H9 (cell line): ENCODE data around the gene IFNA2. TPM values are rescaled to one million over a fixed set of nuclear protein-coding genes. Genes with fewer than 3 reads are reported as not detected.

Experiments used
- DNase-seq: peaks from one replicate; pipeline ENCODE4 v3.0.0-alpha.2; 2017
- H2AFZ ChIP-seq: one replicate; pipeline ENCODE4 v1.6.1; 2013; ENCODE audit warnings: mild to moderate bottlenecking, low read length, control low read depth, moderate library complexity
- H2AK5ac ChIP-seq: 2 replicates; pipeline ENCODE4 v1.6.1; 2013; ENCODE audit warnings: low read length, control low read depth, mixed read lengths; ENCODE audit not compliant: insufficient read length
- H2BK120ac ChIP-seq: one replicate; pipeline ENCODE4 v1.6.1; 2013; ENCODE audit warnings: low read depth, mild to moderate bottlenecking, low read length, control low read depth, inconsistent platforms; ENCODE audit not compliant: poor library complexity, severe bottlenecking
- H2BK12ac ChIP-seq: 2 replicates; pipeline ENCODE4 v1.6.1; 2013; ENCODE audit warnings: low read length, control low read depth, mixed read lengths, low read depth; ENCODE audit not compliant: insufficient read length
- H2BK15ac ChIP-seq: 2 replicates; pipeline ENCODE4 v1.6.1; 2013; ENCODE audit warnings: low read depth, low read length, control low read depth
- H2BK20ac ChIP-seq: one replicate; pipeline ENCODE4 v1.6.1; 2013; ENCODE audit warnings: low read depth, mild to moderate bottlenecking, low read length, control low read depth, inconsistent platforms; ENCODE audit not compliant: poor library complexity, severe bottlenecking
- H2BK5ac ChIP-seq: 2 replicates; pipeline ENCODE4 v1.6.1; 2013; ENCODE audit warnings: low read length, control low read depth, mixed read lengths; ENCODE audit not compliant: insufficient read length
- H3K14ac ChIP-seq: 2 replicates; pipeline ENCODE4 v1.6.1; 2013; ENCODE audit warnings: low read length, control low read depth; ENCODE audit not compliant: insufficient read depth
- H3K18ac ChIP-seq: 2 replicates; pipeline ENCODE4 v1.6.1; 2013; ENCODE audit warnings: low read depth, mild to moderate bottlenecking, mixed read lengths, low read length, control low read depth; ENCODE audit not compliant: insufficient read length
- H3K23ac ChIP-seq: 2 replicates; pipeline ENCODE4 v1.6.1; 2013; ENCODE audit warnings: low read length, control low read depth, mixed read lengths, low read depth; ENCODE audit not compliant: insufficient read length
- H3K23me2 ChIP-seq: 2 replicates; pipeline ENCODE4 v1.6.1; 2013; ENCODE audit warnings: low read depth, mild to moderate bottlenecking, mixed read lengths, low read length, control low read depth; ENCODE audit not compliant: insufficient read length, poor library complexity, severe bottlenecking
- H3K27ac ChIP-seq: 2 replicates; pipeline ENCODE4 v1.5.1; 2013; ENCODE audit warnings: low read length, control low read depth, mixed read lengths, low read depth; ENCODE audit not compliant: insufficient read length
- H3K27me3 ChIP-seq: 2 replicates; pipeline ENCODE4 v1.6.1; 2013; ENCODE audit warnings: low read length, control low read depth, inconsistent platforms; ENCODE audit not compliant: insufficient read depth
- H3K4ac ChIP-seq: 2 replicates; pipeline ENCODE4 v1.6.1; 2013; ENCODE audit warnings: low read depth, mild to moderate bottlenecking, control low read depth, inconsistent platforms, low read length, moderate library complexity
- H3K4me1 ChIP-seq: 2 replicates; pipeline ENCODE4 v1.6.1; 2013; ENCODE audit warnings: low read length, control low read depth, inconsistent platforms; ENCODE audit not compliant: insufficient read depth
- H3K4me2 ChIP-seq: 2 replicates; pipeline ENCODE4 v1.6.1; 2013; ENCODE audit warnings: low read length, control low read depth, mixed read lengths; ENCODE audit not compliant: insufficient read length, insufficient read depth
- H3K56ac ChIP-seq: 2 replicates; pipeline ENCODE4 v1.6.1; 2013; ENCODE audit warnings: low read depth, mild to moderate bottlenecking, mixed read lengths, low read length, control low read depth; ENCODE audit not compliant: insufficient read length
- H3K79me1 ChIP-seq: 2 replicates; pipeline ENCODE4 v1.6.1; 2013; ENCODE audit warnings: low read depth, mild to moderate bottlenecking, moderate library complexity, low read length, control low read depth, inconsistent platforms; ENCODE audit not compliant: insufficient read depth, poor library complexity, severe bottlenecking
- H3K79me2 ChIP-seq: 2 replicates; pipeline ENCODE4 v1.6.1; 2013; ENCODE audit warnings: low read length, control low read depth, inconsistent platforms; ENCODE audit not compliant: insufficient read depth
- H3K9ac ChIP-seq: 2 replicates; pipeline ENCODE4 v1.6.1; 2013; ENCODE audit warnings: low read length, control low read depth, mixed read lengths; ENCODE audit not compliant: insufficient read length; ENCODE audit errors: extremely low read depth
- H3K9me3 ChIP-seq: one replicate; pipeline ENCODE4 v1.6.1; 2013; ENCODE audit warnings: low read depth, low read length, inconsistent platforms; ENCODE audit not compliant: control insufficient read depth
- H3T11ph ChIP-seq: one replicate; pipeline ENCODE4 v1.6.1; 2013; ENCODE audit warnings: mild to moderate bottlenecking, low read length, control low read depth, inconsistent platforms
- H4K20me1 ChIP-seq: one replicate; pipeline ENCODE4 v1.6.1; 2013; ENCODE audit not compliant: control insufficient read depth, insufficient read length, insufficient read depth
- H4K5ac ChIP-seq: 2 replicates; pipeline ENCODE4 v1.6.1; 2013; ENCODE audit warnings: low read depth, mild to moderate bottlenecking, mixed read lengths, low read length, control low read depth; ENCODE audit not compliant: insufficient read length
- H4K8ac ChIP-seq: replicated peaks from 2 replicates; pipeline ENCODE4 v1.6.1; 2013; ENCODE audit warnings: low read length, control low read depth, mixed read lengths, low read depth; ENCODE audit not compliant: insufficient read length
- H4K91ac ChIP-seq: 2 replicates; pipeline ENCODE4 v1.6.1; 2013; ENCODE audit warnings: low read depth, mild to moderate bottlenecking, moderate library complexity, mixed read lengths, low read length, control low read depth; ENCODE audit not compliant: insufficient read length
- H3K27ac Mint-ChIP-seq, 3 experiments: 2 replicates in 2 of 3; 3 replicates in 1 of 3; pipeline ENCODE4 v1.8.0; 2020 to 2021; ENCODE audit warnings: mixed read lengths in 3 of 3, mild to moderate bottlenecking in 1 of 3, moderate library complexity in 1 of 3
- H3K27me3 Mint-ChIP-seq: 2 replicates; pipeline ENCODE4 v1.8.0; 2021; ENCODE audit warnings: low read depth, mild to moderate bottlenecking, moderate library complexity, mixed read lengths
- H3K36me3 Mint-ChIP-seq, 3 experiments: 2 replicates in 2 of 3; 3 replicates in 1 of 3; pipeline ENCODE4 v1.8.0; 2020 to 2021; ENCODE audit warnings: low read depth in 3 of 3, mixed read lengths in 3 of 3; ENCODE audit not compliant: insufficient read depth in 1 of 3
- H3K4me1 Mint-ChIP-seq, 2 experiments: 2 replicates each; pipeline ENCODE4 v1.8.0; 2020; ENCODE audit warnings: mixed read lengths in 2 of 2
- H3K4me3 Mint-ChIP-seq, 2 experiments: 2 replicates in 1 of 2; 3 replicates in 1 of 2; pipeline ENCODE4 v1.8.0; 2020 to 2021; ENCODE audit warnings: mild to moderate bottlenecking in 2 of 2, mixed read lengths in 2 of 2, moderate library complexity in 1 of 2
- H3K9me3 Mint-ChIP-seq, 2 experiments: 2 replicates in 1 of 2; 3 replicates in 1 of 2; pipeline ENCODE4 v1.8.0; 2020; ENCODE audit warnings: mild to moderate bottlenecking in 2 of 2, mixed read lengths in 2 of 2, moderate library complexity in 1 of 2
- CTCF ChIP-seq: fragments of 200-600 bp; sonication (generic); conservative IDR thresholded peaks from 3 replicates; pipeline ENCODE4 v1.8.0; 2021; ENCODE audit warnings: antibody characterized with exemption, mild to moderate bottlenecking
- WGBS: extraction: QIAGEN DNeasy Blood & Tissue Kit; methylation state at CpG from one replicate; pipeline ENCODE4 v1.1.7; 2013; ENCODE audit warnings: missing lambda C conversion rate, low lambda C conversion rate, mixed read lengths; ENCODE audit not compliant: insufficient read length; ENCODE audit errors: extremely low coverage; 5-methylcytosine and 5-hydroxymethylcytosine counted together
- total RNA-seq: library from RNA; stranded (reverse); gene quantifications from 2 replicates; pipeline ENCODE4 v1.2.1, GENCODE V29; 2021

Gene IFNA2
- total RNA-seq, 1 experiment from 2014 or later: not detected

GRCh38 chr9:21348430-21348970, 36.7 kb downstream of the IFNA2 start:
- Histone ChIP-seq H3K4me1 (no peaks in the 10 kb centered on the region), H3K56ac (no peak overlapping the region), H3K79me1 (no peaks in the 10 kb centered on the region), H4K20me1 (no peaks in the 10 kb centered on the region), H4K91ac (no peak overlapping the region), H2AFZ (no peak overlapping the region), H3K27ac (no peak overlapping the region), H3K18ac (no peak overlapping the region), H2AK5ac (no peak overlapping the region), H3K4me2 (no peak overlapping the region), H3T11ph (no peak overlapping the region), H3K14ac (no peak overlapping the region), H2BK15ac (no peak overlapping the region), H3K27me3 (no peaks in the 10 kb centered on the region), H2BK120ac (no peak overlapping the region), H3K9me3 (no peaks in the 10 kb centered on the region), H3K79me2 (no peaks in the 10 kb centered on the region), H4K8ac (no peak overlapping the region), H3K9ac (no peak overlapping the region), H3K23ac (no peak overlapping the region), H2BK12ac (no peak overlapping the region), H2BK5ac (no peak overlapping the region), H2BK20ac (no peak overlapping the region), H4K5ac (no peak overlapping the region), H3K4ac (no peak overlapping the region), H3K23me2 (no peaks in the 10 kb centered on the region)
- DNase-seq: no peak
- Mint-ChIP-seq H3K4me3 (no peak overlapping the region), H3K27ac (no peak overlapping the region), H3K27me3 (peaks cover 6% of the 10 kb centered on the region), H3K36me3 (no peaks in the 10 kb centered on the region; a peak in 1 of 7 replicates), H3K4me1 (no peaks in the 10 kb centered on the region), H3K9me3 (peaks cover 2 to 8% of the 10 kb centered on the region in 2 experiments; a peak in 4 of 5 replicates)
- WGBS: no CpG with 5 or more reads among the region's 3 CpGs
- no peak for TF ChIP-seq CTCF
